Fibroblast of gingiva (primary cell): ENCODE results near the gene PDE7B.

Experiments
- DNase-seq: peaks from one replicate; pipeline ENCODE4 v3.0.0-alpha.2; 2011; ENCODE audit warnings: low read depth

Gene PDE7B

GRCh38 chr6:135987226-135987625 is 135.7 kb downstream of the PDE7B start:
- no peak for DNase-seq

GRCh38 chr6:135990439-135990838 is 138.9 kb downstream of the PDE7B start:
- no peak for DNase-seq

- DNase-seq: no peak
Measured at GRCh38 chr6:135990855-135991464, 139.5 kb downstream of the PDE7B start.

GRCh38 chr6:135992739-135993138 is 141.2 kb downstream of the PDE7B start:
- DNase-seq: no peak

- DNase-seq: no peak
Measured at GRCh38 chr6:135993361-135993760, 141.9 kb downstream of the PDE7B start.

GRCh38 chr6:135994857-135995544 is 143.5 kb downstream of the PDE7B start:
- peak; percentile 64 for DNase-seq

GRCh38 chr6:135995545-135995898 is 144.0 kb downstream of the PDE7B start:
- no peak for DNase-seq

- no peak for DNase-seq
Measured at GRCh38 chr6:135996668-135997067, 145.2 kb downstream of the PDE7B start.

GRCh38 chr6:135999393-135999792 is 147.9 kb downstream of the PDE7B start:
- DNase-seq: no peak

- no peak for DNase-seq
Measured at GRCh38 chr6:136007345-136007744, 155.8 kb downstream of the PDE7B start.

- peak; percentile 80 for DNase-seq
Measured at GRCh38 chr6:136011475-136011874, 160.0 kb downstream of the PDE7B start.

- DNase-seq: peak; percentile 52
Measured at GRCh38 chr6:136012198-136012887, 160.8 kb downstream of the PDE7B start.

GRCh38 chr6:136012943-136013342 is 161.4 kb downstream of the PDE7B start:
- peak; percentile 15 for DNase-seq

- DNase-seq: peak; percentile 90
Measured at GRCh38 chr6:136014454-136015437, 163.2 kb downstream of the PDE7B start.

- DNase-seq: no peak
Measured at GRCh38 chr6:136015531-136015930, 164.0 kb downstream of the PDE7B start.

- DNase-seq: peak; percentile 26
Measured at GRCh38 chr6:136016228-136017225, 165.0 kb downstream of the PDE7B start.

GRCh38 chr6:136020691-136021090 is 169.2 kb downstream of the PDE7B start:
- DNase-seq: no peak

GRCh38 chr6:136022224-136022874 is 170.8 kb downstream of the PDE7B start:
- no peak for DNase-seq

- no peak for DNase-seq
Measured at GRCh38 chr6:136024711-136025110, 173.2 kb downstream of the PDE7B start.

- DNase-seq: no peak
Measured at GRCh38 chr6:136025736-136026135, 174.2 kb downstream of the PDE7B start.
